GM20000 (cell line): ENCODE data around the gene ARHGAP21.

Experiments
- DNase-seq: peaks from one replicate; pipeline ENCODE4 v3.0.0; 2012; ENCODE audit warnings: low spot score
- TF ChIP-seq, protein P1 (sequence below): IDR thresholded peaks from 2 replicates; pipeline ENCODE4 v1.5.1; 2012; ENCODE audit warnings: mild to moderate bottlenecking, control low read depth; ENCODE audit errors: extremely low read depth, missing control alignments

The ARHGAP21 gene

GRCh38 chr10:24589265-24589664, 134.4 kb downstream of the ARHGAP21 start:
- no peak for DNase-seq

GRCh38 chr10:24579906-24580305, 143.8 kb downstream of the ARHGAP21 start:
- TF ChIP-seq, protein P1, sequence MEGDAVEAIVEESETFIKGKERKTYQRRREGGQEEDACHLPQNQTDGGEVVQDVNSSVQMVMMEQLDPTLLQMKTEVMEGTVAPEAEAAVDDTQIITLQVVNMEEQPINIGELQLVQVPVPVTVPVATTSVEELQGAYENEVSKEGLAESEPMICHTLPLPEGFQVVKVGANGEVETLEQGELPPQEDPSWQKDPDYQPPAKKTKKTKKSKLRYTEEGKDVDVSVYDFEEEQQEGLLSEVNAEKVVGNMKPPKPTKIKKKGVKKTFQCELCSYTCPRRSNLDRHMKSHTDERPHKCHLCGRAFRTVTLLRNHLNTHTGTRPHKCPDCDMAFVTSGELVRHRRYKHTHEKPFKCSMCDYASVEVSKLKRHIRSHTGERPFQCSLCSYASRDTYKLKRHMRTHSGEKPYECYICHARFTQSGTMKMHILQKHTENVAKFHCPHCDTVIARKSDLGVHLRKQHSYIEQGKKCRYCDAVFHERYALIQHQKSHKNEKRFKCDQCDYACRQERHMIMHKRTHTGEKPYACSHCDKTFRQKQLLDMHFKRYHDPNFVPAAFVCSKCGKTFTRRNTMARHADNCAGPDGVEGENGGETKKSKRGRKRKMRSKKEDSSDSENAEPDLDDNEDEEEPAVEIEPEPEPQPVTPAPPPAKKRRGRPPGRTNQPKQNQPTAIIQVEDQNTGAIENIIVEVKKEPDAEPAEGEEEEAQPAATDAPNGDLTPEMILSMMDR: no peak
- DNase-seq: no peak

More at GRCh38 chr10:24589265-24589664, 134.4 kb downstream of the ARHGAP21 start:
- TF ChIP-seq, protein P1: no peak

DNA sequence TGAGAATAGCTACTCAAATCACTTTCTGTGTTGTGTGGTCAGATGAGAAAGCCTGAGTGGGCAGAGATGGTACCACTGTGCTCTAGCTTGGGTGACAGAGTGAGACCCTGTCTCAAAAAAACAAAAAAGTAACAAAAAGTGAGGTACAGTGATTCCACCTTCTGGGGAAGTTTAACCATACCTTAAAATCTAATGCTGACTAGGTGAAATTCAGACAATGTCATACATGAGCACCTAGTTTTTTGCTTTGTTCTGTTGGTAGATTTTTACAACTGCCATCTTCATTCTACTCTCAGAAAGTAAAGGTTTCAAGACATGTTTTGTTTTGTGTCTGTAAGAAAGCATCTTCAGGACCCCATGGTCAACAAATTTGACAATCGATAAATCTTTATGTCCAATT, 144.2 kb downstream of the ARHGAP21 start:
- TF ChIP-seq, protein P1: no peak
- DNase-seq: no peak

DNA sequence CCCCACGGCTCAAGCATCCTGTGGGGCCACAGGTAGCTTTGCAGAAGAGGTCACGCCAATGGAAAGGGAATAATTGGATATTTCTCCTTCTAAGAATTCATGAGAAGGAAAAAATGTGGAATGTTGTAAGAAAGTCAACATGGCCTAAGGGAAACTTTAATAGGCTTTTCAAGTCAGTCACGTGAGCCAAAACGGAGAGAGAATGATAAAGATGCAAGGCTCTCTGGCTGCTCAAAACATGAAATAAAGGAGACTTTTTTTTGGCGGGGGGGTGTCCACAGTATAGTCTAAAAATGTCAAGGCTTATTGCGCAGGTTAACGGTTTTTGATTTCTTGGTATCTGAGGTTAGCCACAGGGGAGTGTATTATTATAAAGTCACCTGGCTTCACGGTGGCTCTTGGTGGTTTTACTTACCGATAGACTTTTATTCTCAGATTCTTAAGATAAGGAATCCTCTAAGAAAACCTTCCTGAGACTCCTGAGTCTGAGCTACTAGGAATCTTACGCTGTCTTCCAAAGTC, 148.1 kb downstream of the ARHGAP21 start:
- TF ChIP-seq, protein P1: no peak
- DNase-seq: no peak

GRCh38 chr10:24574578-24575155, 149.0 kb downstream of the ARHGAP21 start:
- TF ChIP-seq, protein P1: no peak
- DNase-seq: no peak

DNA sequence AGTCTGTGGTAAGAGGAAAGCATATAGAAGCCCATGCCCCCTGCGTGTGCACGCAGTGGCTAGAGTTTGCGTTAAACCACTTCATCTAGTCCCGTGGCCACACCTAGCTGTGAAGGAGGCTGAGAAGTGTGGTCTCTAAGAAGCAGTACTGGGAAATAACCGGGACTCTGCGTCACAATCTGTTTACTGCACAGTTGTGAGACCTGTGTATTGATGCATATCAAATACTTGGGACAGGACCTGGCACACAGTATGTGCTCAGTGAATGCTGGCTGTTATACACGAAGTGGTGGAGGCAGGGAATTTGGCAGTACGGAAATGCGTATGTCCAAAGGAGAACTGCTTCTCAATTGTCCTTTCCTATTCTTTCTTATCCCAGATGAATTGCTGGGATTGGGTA, 149.5 kb downstream of the ARHGAP21 start:
- TF ChIP-seq, protein P1: no peak

DNA sequence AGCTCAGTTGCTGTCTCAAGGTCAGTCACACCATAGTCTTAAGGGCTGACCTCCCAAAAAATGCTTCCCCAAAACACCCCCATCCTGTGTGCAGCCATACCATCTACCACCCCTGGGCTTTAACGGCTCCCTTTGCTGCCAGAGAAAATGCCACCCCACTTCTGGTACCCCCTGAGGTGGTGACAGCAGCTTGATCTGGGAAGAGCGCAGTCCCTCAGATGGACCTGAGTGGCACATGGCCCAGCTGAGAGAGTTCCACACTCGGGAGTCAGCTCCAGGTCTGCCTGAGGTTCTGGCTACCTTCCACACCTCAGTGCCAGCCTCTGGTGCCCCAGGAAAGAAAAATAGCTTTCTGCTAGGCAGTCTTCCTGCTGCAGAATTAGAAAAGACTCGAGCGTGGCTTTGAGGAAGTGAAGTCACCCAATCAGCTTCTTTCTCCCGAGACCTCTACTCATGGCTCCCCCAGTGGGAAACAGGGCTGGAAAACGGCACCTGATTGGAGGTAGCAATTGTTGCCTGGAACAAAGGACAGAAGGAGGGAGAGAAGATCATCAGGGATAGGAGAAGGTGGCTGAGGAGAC, 151.7 kb downstream of the ARHGAP21 start:
- DNase-seq: no peak
- TF ChIP-seq, protein P1: no peak

More for the DNA sequence above, 149.5 kb downstream of the ARHGAP21 start:
- no peak for DNase-seq
